KMS-11 (cell line): ENCODE data around the gene CAND2.
"Not testable (repeated sequence)": the region's sequence is repeated elsewhere in the genome, so short reads cannot be mapped to it uniquely, and the experiment has no call there.

Source experiments
- H2AFZ ChIP-seq: fragments of 200-600 bp; sonication (generic); 2 replicates; pipeline ENCODE4 v1.6.1; 2016; ENCODE audit warnings: antibody characterized with exemption, mixed run types, low read depth
- H3K27ac ChIP-seq: fragments of 200-600 bp; sonication (generic); 2 replicates; pipeline ENCODE4 v1.6.1; 2016; ENCODE audit warnings: mild to moderate bottlenecking, mixed run types
- H3K27me3 ChIP-seq: fragments of 200-600 bp; sonication (generic); 2 replicates; pipeline ENCODE4 v1.6.1; 2017; ENCODE audit warnings: mild to moderate bottlenecking, low read depth, mixed run types, moderate library complexity; ENCODE audit not compliant: insufficient read depth
- H3K36me3 ChIP-seq: fragments of 200-600 bp; sonication (generic); 2 replicates; pipeline ENCODE4 v1.6.1; 2017; ENCODE audit warnings: mild to moderate bottlenecking, mixed run types; ENCODE audit not compliant: insufficient read depth
- H3K4me1 ChIP-seq: fragments of 200-600 bp; sonication (generic); 2 replicates; pipeline ENCODE4 v1.6.1; 2016; ENCODE audit warnings: mild to moderate bottlenecking, low read depth, mixed run types; ENCODE audit not compliant: poor library complexity, severe bottlenecking
- H3K4me2 ChIP-seq: fragments of 200-600 bp; sonication (generic); 2 replicates; pipeline ENCODE4 v1.7.0; 2016; ENCODE audit warnings: mild to moderate bottlenecking, mixed run types
- H3K4me3 ChIP-seq: fragments of 200-600 bp; sonication (generic); IDR thresholded peaks from 2 replicates; pipeline ENCODE4 v1.6.1; 2017; ENCODE audit warnings: low read depth, low read length, mixed read lengths; ENCODE audit not compliant: insufficient read depth
- H3K79me2 ChIP-seq: fragments of 200-600 bp; sonication (generic); 2 replicates; pipeline ENCODE4 v1.6.1; 2016; ENCODE audit warnings: low read depth, mixed run types; ENCODE audit not compliant: insufficient read depth
- H3K9ac ChIP-seq: fragments of 200-600 bp; sonication (generic); 2 replicates; pipeline ENCODE4 v1.6.1; 2016; ENCODE audit warnings: mild to moderate bottlenecking, mixed run types
- H4K20me1 ChIP-seq: fragments of 200-600 bp; sonication (generic); 2 replicates; pipeline ENCODE4 v1.6.1; 2016; ENCODE audit warnings: mild to moderate bottlenecking, mixed run types; ENCODE audit not compliant: insufficient read depth
- CTCF ChIP-seq: fragments of 200-600 bp; sonication (generic); conservative IDR thresholded peaks from 2 replicates; pipeline ENCODE4 v1.6.1; 2017; ENCODE audit warnings: low read depth, mild to moderate bottlenecking, antibody characterized with exemption, low read length, moderate library complexity, mixed read lengths

The CAND2 gene

DNA sequence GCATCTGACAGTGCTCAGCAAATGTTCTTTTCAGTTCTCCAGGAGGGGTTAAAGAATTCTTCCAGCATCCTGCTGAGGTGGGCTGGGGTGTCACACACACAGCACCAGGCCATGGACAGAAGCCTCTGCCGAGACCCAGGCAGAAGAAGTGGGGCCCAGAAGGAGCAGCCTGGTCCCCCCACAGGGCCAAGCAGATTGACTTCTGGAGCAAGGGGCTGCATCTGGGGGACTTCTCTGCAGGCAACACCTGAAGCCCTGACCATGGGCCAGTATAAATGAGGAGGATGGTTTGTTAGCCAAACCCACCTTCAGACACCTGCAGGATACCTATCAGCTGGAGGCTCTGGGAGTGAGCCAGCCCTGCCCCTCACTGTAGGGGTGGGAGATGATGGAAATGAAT is 21.3 kb upstream of the CAND2 start:
- Histone ChIP-seq H4K20me1 (no peaks in the 10 kb centered on the region), H3K27me3 (no peaks in the 10 kb centered on the region), H3K36me3 (no peaks in the 10 kb centered on the region), H3K4me1 (no peaks in the 10 kb centered on the region), H3K4me2 (no peak overlapping the region), H2AFZ (no peak overlapping the region), H3K27ac (no peak overlapping the region), H3K79me2 (no peaks in the 10 kb centered on the region), H3K4me3 (no peak overlapping the region), H3K9ac (no peak overlapping the region)
- no peak for TF ChIP-seq CTCF

- H3K36me3 ChIP-seq, H3K79me2 ChIP-seq, H3K4me1 ChIP-seq, H3K27me3 ChIP-seq, H3K4me3 ChIP-seq, H3K4me2 ChIP-seq, H4K20me1 ChIP-seq, H2AFZ ChIP-seq, H3K27ac ChIP-seq, H3K9ac ChIP-seq: not testable (repeated sequence)
Observed at GRCh38 chr3:12775970-12776369, 20.5 kb upstream of the CAND2 start.

GRCh38 chr3:12777171-12777570 is 19.3 kb upstream of the CAND2 start:
- Histone ChIP-seq H3K36me3 (no peaks in the 10 kb centered on the region), H3K4me2 (no peak overlapping the region), H2AFZ (no peak overlapping the region), H3K9ac (no peak overlapping the region), H3K4me1 (no peaks in the 10 kb centered on the region), H3K27ac (no peak overlapping the region), H3K79me2 (no peaks in the 10 kb centered on the region), H3K4me3 (no peak overlapping the region), H3K27me3 (no peaks in the 10 kb centered on the region), H4K20me1 (no peaks in the 10 kb centered on the region)
- TF ChIP-seq CTCF = no peak

DNA sequence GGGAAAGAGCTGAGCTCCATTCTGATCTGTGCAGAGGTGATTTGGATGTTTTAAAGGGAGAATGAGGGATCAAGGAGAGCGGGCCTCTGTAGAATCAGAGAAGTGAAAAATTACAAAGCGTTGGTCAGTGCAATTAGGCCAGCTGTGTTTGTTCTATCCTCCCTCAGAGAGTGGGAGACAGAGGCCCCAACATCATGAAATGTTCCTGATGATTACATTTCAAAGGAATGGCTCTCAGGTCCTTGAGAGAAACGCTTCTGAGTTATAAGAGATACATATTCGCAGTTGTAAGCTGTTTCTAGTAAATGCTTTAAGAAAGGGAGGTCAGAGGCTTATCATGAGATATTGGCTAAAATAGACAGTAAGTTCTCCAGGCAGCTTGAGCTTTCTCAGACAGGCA is 15.7 kb upstream of the CAND2 start:
- Histone ChIP-seq H3K9ac (no peak overlapping the region), H3K4me2 (no peak overlapping the region), H4K20me1 (no peaks in the 10 kb centered on the region), H3K27me3 (no peaks in the 10 kb centered on the region), H3K4me3 (no peak overlapping the region), H3K27ac (no peak overlapping the region), H3K79me2 (no peaks in the 10 kb centered on the region), H3K36me3 (no peaks in the 10 kb centered on the region), H3K4me1 (no peaks in the 10 kb centered on the region), H2AFZ (no peak overlapping the region)
- no peak for TF ChIP-seq CTCF

DNA sequence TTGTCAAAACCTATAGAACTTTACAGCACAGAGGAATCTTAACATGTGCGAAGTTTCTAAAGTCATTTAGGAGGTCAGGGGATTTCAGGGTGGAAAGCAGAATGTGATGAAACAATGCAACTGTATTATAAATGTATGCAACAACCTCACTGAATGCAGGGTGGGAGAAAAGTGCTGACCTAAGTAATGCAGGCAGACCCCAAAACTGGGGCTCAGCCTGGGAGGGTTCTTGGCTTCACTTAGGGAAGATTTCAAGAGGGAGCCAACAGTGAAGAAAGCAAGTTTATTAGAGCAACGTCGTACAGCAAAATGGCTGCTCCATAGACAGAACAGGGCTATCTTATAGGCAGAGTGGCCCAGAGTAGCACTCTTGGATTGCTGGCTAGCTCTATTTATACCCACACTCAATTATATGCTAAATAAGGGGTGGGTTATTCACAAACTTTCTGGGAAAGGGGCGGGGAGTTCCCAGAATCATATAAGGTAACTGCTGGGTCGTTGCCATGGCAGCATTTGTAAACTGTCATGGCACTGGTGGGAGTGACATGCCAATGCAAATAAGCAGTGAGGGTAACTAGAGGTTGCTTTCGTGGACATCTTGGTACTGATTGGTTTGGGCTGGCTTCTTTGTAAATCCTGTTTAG is 14.2 kb upstream of the CAND2 start:
- Histone ChIP-seq H4K20me1 (no peaks in the 10 kb centered on the region), H3K4me2 (no peak overlapping the region), H3K27me3 (no peaks in the 10 kb centered on the region), H2AFZ (no peak overlapping the region), H3K4me3 (no peak overlapping the region), H3K27ac (no peak overlapping the region), H3K36me3 (no peaks in the 10 kb centered on the region), H3K79me2 (no peaks in the 10 kb centered on the region), H3K9ac (no peak overlapping the region), H3K4me1 (no peaks in the 10 kb centered on the region)
- no peak for TF ChIP-seq CTCF
